Transverse colon (tissue), 4 donors: ENCODE measurements around the gene CATSPER3. TPM values are rescaled to one million over a fixed set of nuclear protein-coding genes. Genes with fewer than 3 reads are reported as not detected.

Experiments
- DNase-seq: peaks from one replicate; pipeline ENCODE4 v3.0.0-alpha.2; 2019
- H3K27ac ChIP-seq, 4 donors: fragments of 200-600 bp; sonication (generic); 2 replicates each; pipeline ENCODE4 v1.5.1; 2016 to 2018; ENCODE audit warnings: inconsistent platforms in 4 of 4
- H3K27me3 ChIP-seq: fragments of 200-600 bp; sonication (generic); 2 replicates; pipeline ENCODE4 v1.5.1; 2017; ENCODE audit warnings: inconsistent platforms
- H3K36me3 ChIP-seq, 4 donors: fragments of 200-600 bp; sonication (generic); 2 replicates each; pipeline ENCODE4 v1.5.1; 2017 to 2019; ENCODE audit warnings: inconsistent platforms in 4 of 4
- H3K4me1 ChIP-seq, 4 donors: fragments of 200-600 bp; sonication (generic); 2 replicates each; pipeline ENCODE4 v1.5.1; 2017 to 2020; ENCODE audit warnings: inconsistent platforms in 4 of 4
- H3K4me3 ChIP-seq, 4 donors: fragments of 200-600 bp; sonication (generic); 1 replicate in 1 of 4; 2 replicates in 3 of 4; pipeline versions ENCODE4 v1.5.1 to v1.6.1; 2017 to 2019; ENCODE audit warnings: inconsistent platforms in 4 of 4
- H3K9me3 ChIP-seq, 2 donors: fragments of 200-600 bp; sonication (generic); 2 replicates each; pipeline ENCODE4 v1.5.1; 2017 to 2019; ENCODE audit warnings: inconsistent platforms in 2 of 2
- CTCF ChIP-seq, 5 experiments: fragments of 200-600 bp in 3 of 5; fragments of 450-650 bp in 2 of 5; sonication (generic) in 3 of 5; IDR thresholded peaks; 1 replicate in 2 of 5; 2 replicates in 3 of 5; pipeline ENCODE4 v1.5.1; 2016 to 2017; ENCODE audit warnings: antibody characterized with exemption in 5 of 5, inconsistent platforms in 3 of 5, mild to moderate bottlenecking in 2 of 5, moderate library complexity in 1 of 5
- EP300 ChIP-seq: sonication (generic); formaldehyde crosslinking; IDR thresholded peaks from one replicate; pipeline ENCODE4 v1.6.1; 2017; ENCODE audit warnings: antibody characterized with exemption, low read depth
- POLR2A ChIP-seq: fragments of 450-650 bp; IDR thresholded peaks from one replicate; pipeline ENCODE4 v1.6.1; 2016; ENCODE audit warnings: antibody characterized with exemption, mild to moderate bottlenecking, moderate library complexity
- POLR2AphosphoS5 ChIP-seq, 3 donors: sonication (generic); formaldehyde crosslinking; IDR thresholded peaks; one replicate each; pipeline ENCODE4 v1.6.1; 2016; ENCODE audit warnings: antibody characterized with exemption in 3 of 3
- WGBS, 2 donors: methylation state at CpG; one replicate each; pipeline ENCODE4 v1.1.5; 2018; ENCODE audit warnings: low coverage in 1 of 2; 5-methylcytosine and 5-hydroxymethylcytosine counted together
- in situ Hi-C, 4 donors: fragments of 200-750 bp; cut with MboI; loops; one replicate each; pipeline versions ENCODE4 v1.15.0 to v1.15.1; 2017; ENCODE audit warnings: low sequenced_read_pairs in 3 of 4, low pct_ligation_motif_present in 1 of 4, low pct_unique_long_range_greater_than_20kb in 1 of 4
- intact Hi-C: fragments of 100-400 bp; cut with DNase I; formaldehyde crosslinking; loops from one replicate; pipeline ENCODE4 v1.15.1; 2023; ENCODE audit warnings: low total_unique reads
- total RNA-seq, 4 donors: library from RNA; depleted of rRNA; stranded (reverse); fragments of >200 nt; gene quantifications; one replicate each; pipeline ENCODE4 v1.1.0, GENCODE V29; 2016

Gene CATSPER3
- total RNA-seq, 4 donors from 2014 or later = 0.32 to 4.1 (median 1.1) TPM; not detected in 1

- no peaks in the 10 kb centered on the region for H3K27me3 ChIP-seq
- in situ Hi-C loops (no loop called here), intact Hi-C loops (loop anchor here (5.0 kb wide), 1 partner anchor 1397 kb away; no protein-coding TSS in a partner anchor)
- TF ChIP-seq CTCF (IDR thresholded peaks at IDR 0.05) (no peak), POLR2AphosphoS5 (IDR thresholded peaks at IDR 0.05) (no peak), EP300 (no peak), POLR2A (no peak)
- H3K27ac ChIP-seq = no peak overlapping the region
- H3K4me1 ChIP-seq = no peaks in the 10 kb centered on the region
- peaks cover 0 to 20% (median 1%) of the 10 kb centered on the region in 4 donors for H3K36me3 ChIP-seq
- H3K9me3 ChIP-seq = no peaks in the 10 kb centered on the region
- H3K4me3 ChIP-seq = no peak overlapping the region
- 96% methylated on average over 5 of the region's 5 CpGs for WGBS, 2 donors
- DNase-seq = no peak
These were observed 33.5 kb upstream of the CATSPER3 start for GRCh38 chr5:134934202-134934601.

- 75 to 85% methylated on average over 7 to 12 of the region's 12 CpGs for WGBS, 2 donors
- Histone ChIP-seq H3K27ac (no peak overlapping the region), H3K4me1 (no peaks in the 10 kb centered on the region), H3K36me3 (peaks cover 0 to 20% (median 1%) of the 10 kb centered on the region in 4 donors), H3K4me3 (no peak overlapping the region), H3K9me3 (no peaks in the 10 kb centered on the region), H3K27me3 (no peaks in the 10 kb centered on the region)
- in situ Hi-C loops (no loop called here), intact Hi-C loops (no loop called here)
- DNase-seq = no peak
- TF ChIP-seq POLR2AphosphoS5 (IDR thresholded peaks at IDR 0.05) (no peak), POLR2A (no peak), EP300 (no peak), CTCF (IDR thresholded peaks at IDR 0.05) (no peak)
These were observed 31.8 kb upstream of the CATSPER3 start for GRCh38 chr5:134935711-134936602.

- intact Hi-C loops = no loop called here
- no peak for TF ChIP-seq EP300
- no peak for TF ChIP-seq POLR2A
- no peak for TF ChIP-seq POLR2AphosphoS5 (IDR thresholded peaks at IDR 0.05)
- TF ChIP-seq CTCF (IDR thresholded peaks at IDR 0.05) = no peak
- no peak overlapping the region for H3K27ac ChIP-seq
- no peaks in the 10 kb centered on the region for H3K9me3 ChIP-seq
- peaks cover 0 to 13% (median 1%) of the 10 kb centered on the region in 4 donors for H3K36me3 ChIP-seq
- WGBS, 2 donors = 80 to 87% methylated on average over 6 to 8 of the region's 8 CpGs
- in situ Hi-C loops = no loop called here
- no peaks in the 10 kb centered on the region for H3K27me3 ChIP-seq
- H3K4me3 ChIP-seq = no peak overlapping the region
- H3K4me1 ChIP-seq = no peaks in the 10 kb centered on the region
- DNase-seq = no peak
These were observed 30.2 kb upstream of the CATSPER3 start for GRCh38 chr5:134937526-134937925.

DNA sequence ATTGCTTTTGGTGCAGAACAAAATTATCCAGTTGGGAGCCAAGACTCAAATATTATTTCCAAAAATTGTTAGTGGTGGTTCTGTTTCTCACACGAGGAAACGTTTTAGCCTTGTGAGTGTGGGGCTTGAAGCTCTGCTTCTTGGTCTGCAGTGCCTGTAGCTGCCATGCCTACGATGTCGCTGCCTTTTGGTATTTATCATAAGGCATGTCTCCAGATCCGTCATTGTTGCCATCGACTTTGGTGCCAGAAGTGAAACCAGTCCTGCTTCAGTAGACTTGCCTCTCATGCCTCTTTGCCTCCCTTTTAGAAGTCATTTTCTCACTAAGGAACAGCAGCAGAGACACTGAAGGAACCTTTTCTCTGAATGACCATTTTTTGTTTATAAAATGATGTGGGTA is 29.7 kb upstream of the CATSPER3 start:
- intact Hi-C loops (no loop called here), in situ Hi-C loops (no loop called here)
- no peaks in the 10 kb centered on the region for H3K27me3 ChIP-seq
- no peak overlapping the region for H3K4me3 ChIP-seq
- TF ChIP-seq POLR2A (no peak), POLR2AphosphoS5 (IDR thresholded peaks at IDR 0.05) (no peak), EP300 (no peak), CTCF (IDR thresholded peaks at IDR 0.05) (no peak)
- peaks cover 0 to 10% (median 1%) of the 10 kb centered on the region in 4 donors for H3K36me3 ChIP-seq
- 79 to 89% methylated on average over 2 to 6 of the region's 6 CpGs for WGBS, 2 donors
- no peaks in the 10 kb centered on the region for H3K9me3 ChIP-seq
- DNase-seq = no peak
- H3K27ac ChIP-seq = no peak overlapping the region
- no peaks in the 10 kb centered on the region for H3K4me1 ChIP-seq
